Mesendoderm (in vitro differentiated cells): ENCODE results near the gene NRXN3.
A peak's percentile ranks its signal among the peaks of the same experiment; 100 is the strongest.

Experiments
- DNase-seq: peaks from one replicate; pipeline ENCODE4 v3.0.0; 2013
- H2AK5ac ChIP-seq: 2 replicates; pipeline ENCODE4 v1.6.1; 2013; ENCODE audit warnings: low read length, inconsistent platforms
- H2BK120ac ChIP-seq: 2 replicates; pipeline ENCODE4 v1.6.1; 2013; ENCODE audit warnings: low read depth, mild to moderate bottlenecking, low read length, moderate library complexity, mixed read lengths
- H2BK15ac ChIP-seq: replicated peaks from 2 replicates; pipeline ENCODE4 v1.6.1; 2013; ENCODE audit warnings: low read depth, mild to moderate bottlenecking, moderate library complexity
- H2BK5ac ChIP-seq: 2 replicates; pipeline ENCODE4 v1.6.1; 2013; ENCODE audit warnings: low read length, inconsistent platforms
- H3K18ac ChIP-seq: 2 replicates; pipeline ENCODE4 v1.6.1; 2013; ENCODE audit warnings: mild to moderate bottlenecking, low read length, mixed read lengths
- H3K23ac ChIP-seq: one replicate; pipeline ENCODE4 v1.6.1; 2013; ENCODE audit warnings: low read length
- H3K27ac ChIP-seq: 2 replicates; pipeline ENCODE4 v1.5.1; 2013; ENCODE audit warnings: low read depth, mild to moderate bottlenecking, inconsistent platforms, low read length, moderate library complexity
- H3K27me3 ChIP-seq: 2 replicates; pipeline ENCODE4 v1.6.1; 2013; ENCODE audit warnings: low read length, control low read depth, mild to moderate bottlenecking, inconsistent platforms; ENCODE audit not compliant: insufficient read depth, poor library complexity
- H3K36me3 ChIP-seq: 2 replicates; pipeline ENCODE4 v1.6.1; 2013; ENCODE audit warnings: low read length, inconsistent platforms; ENCODE audit not compliant: control insufficient read depth, insufficient read depth
- H3K4ac ChIP-seq: one replicate; pipeline ENCODE4 v1.6.1; 2013; ENCODE audit warnings: low read depth, mild to moderate bottlenecking, low read length, moderate library complexity
- H3K4me1 ChIP-seq: 2 replicates; pipeline ENCODE4 v1.6.1; 2013; ENCODE audit warnings: low read depth, low read length, inconsistent platforms; ENCODE audit not compliant: control insufficient read depth
- H3K4me2 ChIP-seq: 2 replicates; pipeline ENCODE4 v1.6.1; 2013; ENCODE audit warnings: low read length
- H3K4me3 ChIP-seq: 2 replicates; pipeline ENCODE4 v1.5.1; 2013; ENCODE audit warnings: mild to moderate bottlenecking, low read length
- H3K56ac ChIP-seq: one replicate; pipeline ENCODE4 v1.6.1; 2013; ENCODE audit warnings: low read length
- H3K79me1 ChIP-seq: 2 replicates; pipeline ENCODE4 v1.6.1; 2013; ENCODE audit warnings: low read length, inconsistent platforms
- H3K79me2 ChIP-seq: 2 replicates; pipeline ENCODE4 v1.6.1; 2013; ENCODE audit warnings: mild to moderate bottlenecking, low read length; ENCODE audit not compliant: control insufficient read depth, insufficient read depth
- H3K9ac ChIP-seq: 2 replicates; pipeline ENCODE4 v1.6.1; 2013; ENCODE audit warnings: low read length, inconsistent platforms
- H4K5ac ChIP-seq: one replicate; pipeline ENCODE4 v1.6.1; 2013; ENCODE audit warnings: low read length
- H4K8ac ChIP-seq: one replicate; pipeline ENCODE4 v1.6.1; 2013; ENCODE audit warnings: low read depth, mild to moderate bottlenecking, control low read depth, low read length, moderate library complexity
- WGBS: extraction: QIAGEN DNeasy Blood & Tissue Kit; methylation state at CpG from one replicate; pipeline ENCODE4 v1.1.7; 2013; ENCODE audit warnings: low lambda C conversion rate, missing lambda C conversion rate; ENCODE audit not compliant: insufficient coverage; ENCODE audit errors: extremely low coverage; 5-methylcytosine and 5-hydroxymethylcytosine counted together

NRXN3 gene

GRCh38 chr14:78683981-78684380 lies 513.8 kb downstream of the NRXN3 start:
- Histone ChIP-seq H2BK120ac (no peak overlapping the region), H3K4me2 (no peak overlapping the region), H3K27me3 (no peaks in the 10 kb centered on the region), H3K4me1 (no peaks in the 10 kb centered on the region), H3K4me3 (no peak overlapping the region), H3K79me1 (no peaks in the 10 kb centered on the region), H3K18ac (no peak overlapping the region), H4K8ac (no peak overlapping the region), H4K5ac (no peak overlapping the region), H2AK5ac (no peak overlapping the region), H3K4ac (no peak overlapping the region), H3K27ac (no peak overlapping the region), H3K23ac (no peak overlapping the region), H3K79me2 (no peaks in the 10 kb centered on the region), H3K9ac (no peak overlapping the region), H3K56ac (no peak overlapping the region), H2BK5ac (no peak overlapping the region), H2BK15ac (no peak overlapping the region), H3K36me3 (no peaks in the 10 kb centered on the region)
- no peak for DNase-seq
- WGBS, result no CpG with 5 or more reads among the region's 1 CpG

- no peak overlapping the region for H2BK120ac ChIP-seq
- no peak overlapping the region for H3K27ac ChIP-seq
- H2AK5ac ChIP-seq, result no peak overlapping the region
- no CpG with 5 or more reads among the region's 1 CpG for WGBS
- H3K4ac ChIP-seq, result no peak overlapping the region
- H2BK5ac ChIP-seq, result no peak overlapping the region
- H4K5ac ChIP-seq, result no peak overlapping the region
- no peak for DNase-seq
- no peak overlapping the region for H3K4me3 ChIP-seq
- no peak overlapping the region for H3K56ac ChIP-seq
- no peak overlapping the region for H3K9ac ChIP-seq
- H3K79me1 ChIP-seq, result no peaks in the 10 kb centered on the region
- no peaks in the 10 kb centered on the region for H3K36me3 ChIP-seq
- no peak overlapping the region for H3K4me2 ChIP-seq
- H4K8ac ChIP-seq, result no peak overlapping the region
- H3K79me2 ChIP-seq, result no peaks in the 10 kb centered on the region
- no peaks in the 10 kb centered on the region for H3K4me1 ChIP-seq
- no peak overlapping the region for H3K23ac ChIP-seq
- H2BK15ac ChIP-seq, result no peak overlapping the region
- H3K18ac ChIP-seq, result no peak overlapping the region
- H3K27me3 ChIP-seq, result no peaks in the 10 kb centered on the region
Observed at GRCh38 chr14:78688503-78688902, 518.3 kb downstream of the NRXN3 start.

- Histone ChIP-seq H3K36me3 (no peaks in the 10 kb centered on the region), H3K18ac (no peak overlapping the region), H2BK120ac (no peak overlapping the region), H3K79me1 (no peaks in the 10 kb centered on the region), H3K9ac (no peak overlapping the region), H3K4ac (no peak overlapping the region), H3K4me2 (no peak overlapping the region), H3K79me2 (no peaks in the 10 kb centered on the region), H3K23ac (no peak overlapping the region), H3K27ac (no peak overlapping the region), H3K4me1 (no peaks in the 10 kb centered on the region), H3K56ac (no peak overlapping the region), H2BK5ac (no peak overlapping the region), H3K27me3 (no peaks in the 10 kb centered on the region), H3K4me3 (no peak overlapping the region), H2AK5ac (no peak overlapping the region), H4K5ac (no peak overlapping the region), H2BK15ac (no peak overlapping the region), H4K8ac (no peak overlapping the region)
- DNase-seq, result no peak
- WGBS, result no CpG with 5 or more reads among the region's 2 CpGs
Observed at GRCh38 chr14:78690836-78691235, 520.7 kb downstream of the NRXN3 start.

GRCh38 chr14:78697341-78697740 lies 527.2 kb downstream of the NRXN3 start:
- Histone ChIP-seq H3K4ac (no peak overlapping the region), H2AK5ac (no peak overlapping the region), H4K8ac (no peak overlapping the region), H3K18ac (no peak overlapping the region), H3K56ac (no peak overlapping the region), H3K27ac (no peak overlapping the region), H3K79me1 (no peaks in the 10 kb centered on the region), H3K23ac (no peak overlapping the region), H3K79me2 (no peaks in the 10 kb centered on the region), H3K4me1 (no peaks in the 10 kb centered on the region), H2BK120ac (no peak overlapping the region), H4K5ac (no peak overlapping the region), H3K36me3 (no peaks in the 10 kb centered on the region), H3K4me2 (no peak overlapping the region), H2BK15ac (no peak overlapping the region), H3K4me3 (no peak overlapping the region), H3K9ac (no peak overlapping the region), H2BK5ac (no peak overlapping the region), H3K27me3 (no peaks in the 10 kb centered on the region)
- no CpG with 5 or more reads among the region's 2 CpGs for whole genome bisulfite sequencing
- DNase-seq, result peak; percentile 48

- no peaks in the 10 kb centered on the region for H3K79me2 ChIP-seq
- no peaks in the 10 kb centered on the region for H3K36me3 ChIP-seq
- H3K4me2 ChIP-seq, result no peak overlapping the region
- no peak overlapping the region for H3K56ac ChIP-seq
- no peak overlapping the region for H3K23ac ChIP-seq
- no peak overlapping the region for H3K4me3 ChIP-seq
- H3K27ac ChIP-seq, result no peak overlapping the region
- H3K27me3 ChIP-seq, result no peaks in the 10 kb centered on the region
- H2BK15ac ChIP-seq, result no peak overlapping the region
- no peaks in the 10 kb centered on the region for H3K4me1 ChIP-seq
- WGBS, result no CpG with 5 or more reads among the region's 3 CpGs
- H2BK5ac ChIP-seq, result no peak overlapping the region
- no peak for DNase-seq
- H4K5ac ChIP-seq, result no peak overlapping the region
- H2AK5ac ChIP-seq, result no peak overlapping the region
- no peak overlapping the region for H3K18ac ChIP-seq
- H3K9ac ChIP-seq, result no peak overlapping the region
- H3K4ac ChIP-seq, result no peak overlapping the region
- no peaks in the 10 kb centered on the region for H3K79me1 ChIP-seq
- H2BK120ac ChIP-seq, result no peak overlapping the region
- no peak overlapping the region for H4K8ac ChIP-seq
Observed at GRCh38 chr14:78698991-78699390, 528.8 kb downstream of the NRXN3 start.

GRCh38 chr14:78700236-78700635 lies 530.1 kb downstream of the NRXN3 start:
- no peak overlapping the region for H3K27ac ChIP-seq
- no peak overlapping the region for H3K9ac ChIP-seq
- no peak overlapping the region for H2BK120ac ChIP-seq
- no peaks in the 10 kb centered on the region for H3K36me3 ChIP-seq
- H4K8ac ChIP-seq, result no peak overlapping the region
- no peak overlapping the region for H3K56ac ChIP-seq
- H3K23ac ChIP-seq, result no peak overlapping the region
- no peak overlapping the region for H2AK5ac ChIP-seq
- H3K4me2 ChIP-seq, result no peak overlapping the region
- H3K79me2 ChIP-seq, result no peaks in the 10 kb centered on the region
- no peak overlapping the region for H3K4ac ChIP-seq
- no peaks in the 10 kb centered on the region for H3K79me1 ChIP-seq
- H3K27me3 ChIP-seq, result no peaks in the 10 kb centered on the region
- no CpG with 5 or more reads among the region's 2 CpGs for WGBS
- H2BK15ac ChIP-seq, result no peak overlapping the region
- H3K4me1 ChIP-seq, result no peaks in the 10 kb centered on the region
- no peak overlapping the region for H2BK5ac ChIP-seq
- DNase-seq, result no peak
- H3K4me3 ChIP-seq, result no peak overlapping the region
- no peak overlapping the region for H3K18ac ChIP-seq
- no peak overlapping the region for H4K5ac ChIP-seq
